Panc1 (cell line): Measurements from ENCODE around the gene CX3CL1. TPM values are rescaled to one million over a fixed set of nuclear protein-coding genes. Genes with fewer than 3 reads are reported as not detected.

Experiments used
- ATAC-seq: fragments of 200-7000 bp; cut with Tn5 transposase; 2 replicates; pipeline ENCODE4 v1.9.1; 2020; ENCODE audit warnings: mild to moderate bottlenecking, moderate library complexity
- BruUV-seq: library from RNA; stranded (reverse); fragments of 400-500 nt; replicated peaks from 2 replicates; lab custom pipeline; 2021; lab: Mats Ljungman, UMichigan
- CTCF ChIA-PET: fragments of 300-600 bp; sonication (Branson Sonifier 250); formaldehyde crosslinking; loops from one replicate; lab custom pipeline; 2022; ENCODE audit warnings: antibody characterized with exemption; lab: Charles Lee
- POLR2A ChIA-PET: fragments of 300-600 bp; sonication (Branson Sonifier 250); formaldehyde crosslinking; loops from one replicate; lab custom pipeline; 2022; ENCODE audit warnings: antibody characterized with exemption; lab: Charles Lee
- DNase-seq: peaks from one replicate; pipeline ENCODE4 v3.0.0-alpha.2; 2010; ENCODE audit warnings: low read depth, low spot score
- H3K27ac ChIP-seq: 2 replicates; pipeline ENCODE4 v1.5.1; 2011; ENCODE audit warnings: mild to moderate bottlenecking, low read length, inconsistent platforms
- H3K27me3 ChIP-seq: fragments of 200-500 bp; sonication (Bioruptor generic); 2 replicates; pipeline ENCODE4 v1.6.0; 2014; ENCODE audit warnings: low read length, inconsistent platforms; ENCODE audit not compliant: control insufficient read depth, insufficient read depth
- H3K36me3 ChIP-seq: fragments of 200-500 bp; sonication (Bioruptor generic); 2 replicates; pipeline ENCODE4 v1.5.1; 2014; ENCODE audit warnings: inconsistent platforms, mild to moderate bottlenecking, low read length, moderate library complexity; ENCODE audit not compliant: control insufficient read depth, insufficient read depth
- H3K4me1 ChIP-seq: 2 replicates; pipeline ENCODE4 v1.5.1; 2011; ENCODE audit warnings: inconsistent platforms, mild to moderate bottlenecking, low read length, moderate library complexity; ENCODE audit not compliant: control insufficient read depth, insufficient read depth
- H3K4me3 ChIP-seq, 2 experiments: 2 replicates each; pipeline ENCODE4 v1.5.1; 2011 to 2012; ENCODE audit warnings: low read depth in 2 of 2, low read length in 2 of 2, mild to moderate bottlenecking in 2 of 2, inconsistent platforms in 1 of 2, moderate library complexity in 1 of 2
- H3K9me3 ChIP-seq: fragments of 200-500 bp; sonication (Bioruptor generic); 2 replicates; pipeline ENCODE4 v1.5.1; 2014; ENCODE audit warnings: low read depth, mild to moderate bottlenecking, inconsistent platforms, low read length, moderate library complexity; ENCODE audit not compliant: control insufficient read depth, insufficient read depth
- POLR2AphosphoS5 ChIP-seq: IDR thresholded peaks from 2 replicates; pipeline ENCODE4 v1.6.1; 2012; ENCODE audit warnings: mild to moderate bottlenecking, low read depth, low read length, moderate library complexity
- SIN3A ChIP-seq: IDR thresholded peaks from 2 replicates; pipeline ENCODE4 v1.6.1; 2012; ENCODE audit warnings: low read depth, mild to moderate bottlenecking, low read length, moderate library complexity, borderline replicate concordance; ENCODE audit not compliant: insufficient read depth
- TCF7L2 ChIP-seq: IDR thresholded peaks from 2 replicates; pipeline ENCODE4 v1.6.1; 2011; ENCODE audit warnings: mild to moderate bottlenecking, low read depth, low read length, inconsistent platforms
- in situ Hi-C: cut with HindIII; loops from 2 replicates; pipeline ENCODE4 v1.10.0; 2016; ENCODE audit warnings: low sequenced_read_pairs, low pct_unique_long_range_greater_than_20kb
- intact Hi-C: fragments of 100-400 bp; cut with micrococcal nuclease; formaldehyde crosslinking; loops from one replicate; pipeline ENCODE4 v1.10.0; 2022; ENCODE audit not compliant: unreplicated experiment
- total RNA-seq: library from RNA; stranded (reverse); gene quantifications from one replicate; pipeline ENCODE4 v1.2.1, GENCODE V29; 2021; ENCODE audit not compliant: unreplicated experiment
- TF ChIP-seq, protein P1 (sequence below): fragments of 450-650 bp; IDR thresholded peaks from 2 replicates; pipeline ENCODE4 v1.5.1; 2017; ENCODE audit warnings: mild to moderate bottlenecking
- TF ChIP-seq, protein P2 (sequence below), 2 experiments: IDR thresholded peaks; 2 replicates each; pipeline ENCODE4 v1.6.1; 2011 to 2012; ENCODE audit warnings: low read depth in 2 of 2, control low read depth in 1 of 2, low read length in 1 of 2, mild to moderate bottlenecking in 1 of 2, moderate library complexity in 1 of 2; ENCODE audit not compliant: insufficient read depth in 1 of 2

CX3CL1 gene
- total RNA-seq, 1 experiment from 2014 or later = 21.8 TPM

- Histone ChIP-seq H3K9me3 (no peaks in the 10 kb centered on the region), H3K4me1 (no peaks in the 10 kb centered on the region), H3K4me3 (no peak overlapping the region), H3K27me3 (no peaks in the 10 kb centered on the region), H3K27ac (no peak overlapping the region), H3K36me3 (no peaks in the 10 kb centered on the region)
- in situ Hi-C loops = no loop called here
- CTCF ChIA-PET = no interaction called here
- TF ChIP-seq, protein P1, sequence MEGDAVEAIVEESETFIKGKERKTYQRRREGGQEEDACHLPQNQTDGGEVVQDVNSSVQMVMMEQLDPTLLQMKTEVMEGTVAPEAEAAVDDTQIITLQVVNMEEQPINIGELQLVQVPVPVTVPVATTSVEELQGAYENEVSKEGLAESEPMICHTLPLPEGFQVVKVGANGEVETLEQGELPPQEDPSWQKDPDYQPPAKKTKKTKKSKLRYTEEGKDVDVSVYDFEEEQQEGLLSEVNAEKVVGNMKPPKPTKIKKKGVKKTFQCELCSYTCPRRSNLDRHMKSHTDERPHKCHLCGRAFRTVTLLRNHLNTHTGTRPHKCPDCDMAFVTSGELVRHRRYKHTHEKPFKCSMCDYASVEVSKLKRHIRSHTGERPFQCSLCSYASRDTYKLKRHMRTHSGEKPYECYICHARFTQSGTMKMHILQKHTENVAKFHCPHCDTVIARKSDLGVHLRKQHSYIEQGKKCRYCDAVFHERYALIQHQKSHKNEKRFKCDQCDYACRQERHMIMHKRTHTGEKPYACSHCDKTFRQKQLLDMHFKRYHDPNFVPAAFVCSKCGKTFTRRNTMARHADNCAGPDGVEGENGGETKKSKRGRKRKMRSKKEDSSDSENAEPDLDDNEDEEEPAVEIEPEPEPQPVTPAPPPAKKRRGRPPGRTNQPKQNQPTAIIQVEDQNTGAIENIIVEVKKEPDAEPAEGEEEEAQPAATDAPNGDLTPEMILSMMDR = no peak
- TF ChIP-seq, protein P2, sequence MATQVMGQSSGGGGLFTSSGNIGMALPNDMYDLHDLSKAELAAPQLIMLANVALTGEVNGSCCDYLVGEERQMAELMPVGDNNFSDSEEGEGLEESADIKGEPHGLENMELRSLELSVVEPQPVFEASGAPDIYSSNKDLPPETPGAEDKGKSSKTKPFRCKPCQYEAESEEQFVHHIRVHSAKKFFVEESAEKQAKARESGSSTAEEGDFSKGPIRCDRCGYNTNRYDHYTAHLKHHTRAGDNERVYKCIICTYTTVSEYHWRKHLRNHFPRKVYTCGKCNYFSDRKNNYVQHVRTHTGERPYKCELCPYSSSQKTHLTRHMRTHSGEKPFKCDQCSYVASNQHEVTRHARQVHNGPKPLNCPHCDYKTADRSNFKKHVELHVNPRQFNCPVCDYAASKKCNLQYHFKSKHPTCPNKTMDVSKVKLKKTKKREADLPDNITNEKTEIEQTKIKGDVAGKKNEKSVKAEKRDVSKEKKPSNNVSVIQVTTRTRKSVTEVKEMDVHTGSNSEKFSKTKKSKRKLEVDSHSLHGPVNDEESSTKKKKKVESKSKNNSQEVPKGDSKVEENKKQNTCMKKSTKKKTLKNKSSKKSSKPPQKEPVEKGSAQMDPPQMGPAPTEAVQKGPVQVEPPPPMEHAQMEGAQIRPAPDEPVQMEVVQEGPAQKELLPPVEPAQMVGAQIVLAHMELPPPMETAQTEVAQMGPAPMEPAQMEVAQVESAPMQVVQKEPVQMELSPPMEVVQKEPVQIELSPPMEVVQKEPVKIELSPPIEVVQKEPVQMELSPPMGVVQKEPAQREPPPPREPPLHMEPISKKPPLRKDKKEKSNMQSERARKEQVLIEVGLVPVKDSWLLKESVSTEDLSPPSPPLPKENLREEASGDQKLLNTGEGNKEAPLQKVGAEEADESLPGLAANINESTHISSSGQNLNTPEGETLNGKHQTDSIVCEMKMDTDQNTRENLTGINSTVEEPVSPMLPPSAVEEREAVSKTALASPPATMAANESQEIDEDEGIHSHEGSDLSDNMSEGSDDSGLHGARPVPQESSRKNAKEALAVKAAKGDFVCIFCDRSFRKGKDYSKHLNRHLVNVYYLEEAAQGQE (IDR thresholded peaks at IDR 0.05; ENCODE audit: insufficient read depth in 1 of 2, low read depth in 2 of 2, low read length in 1 of 2) = no peak
- TF ChIP-seq POLR2AphosphoS5 (no peak), SIN3A (no peak), TCF7L2 (no peak)
- DNase-seq = no peak
- no peak for ATAC-seq
- intact Hi-C loops = no loop called here
- POLR2A ChIA-PET = no interaction called here
- BruUV-seq = no TSS peak
These were observed 14.2 kb upstream of the CX3CL1 start for GRCh38 chr16:57358086-57358420.

DNA sequence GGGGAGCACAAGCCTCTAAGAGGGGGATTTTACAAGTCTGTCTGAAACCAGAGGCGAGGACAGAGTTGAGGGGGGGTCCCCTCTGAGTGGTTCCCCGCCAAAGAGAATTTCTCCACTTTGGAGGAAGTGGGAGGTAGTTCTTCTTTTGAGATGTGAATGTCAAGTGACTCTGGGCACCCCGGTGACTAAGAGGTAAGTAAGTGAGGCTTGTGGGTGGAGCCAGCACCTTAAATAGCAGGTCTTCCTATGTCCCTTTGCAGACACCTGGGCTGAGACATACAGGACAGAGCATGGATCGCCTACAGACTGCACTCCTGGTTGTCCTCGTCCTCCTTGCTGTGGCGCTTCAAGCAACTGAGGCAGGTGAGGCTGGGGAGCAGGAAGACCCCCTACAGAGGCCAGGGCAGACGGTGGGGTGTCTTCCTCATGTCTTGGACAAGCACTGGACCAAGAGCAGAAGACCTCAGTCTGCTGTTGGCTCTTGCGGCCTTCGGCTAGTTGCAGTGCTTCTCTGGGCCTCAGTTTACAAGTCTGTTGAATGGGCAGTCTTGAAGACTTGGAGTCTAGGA lies 13.7 kb upstream of the CX3CL1 start, which contains the start of gene CCL22:
Gene CCL22 (plus strand): TSS at position 257 of the 569 bp plus-strand sequence. CDS start 34 bp downstream, at position 291.
- Histone ChIP-seq H3K27ac (no peak within 1 kb of the TSS), H3K9me3 (no peaks in the 10 kb centered on the region), H3K27me3 (no peaks in the 10 kb centered on the region), H3K4me3 (no peak within 1 kb of the TSS), H3K36me3 (no peaks in the 10 kb centered on the region), H3K4me1 (no peaks in the 10 kb centered on the region)
- ATAC-seq (no peak), DNase-seq (no peak)
- POLR2A ChIA-PET = no interaction called here
- CTCF ChIA-PET = no interaction called here
- no TSS peak for BruUV-seq
- intact Hi-C loops = no loop called here
- in situ Hi-C loops = no loop called here
- no peak for TF ChIP-seq SIN3A
- no peak for TF ChIP-seq TCF7L2
- no peak for TF ChIP-seq POLR2AphosphoS5

DNA sequence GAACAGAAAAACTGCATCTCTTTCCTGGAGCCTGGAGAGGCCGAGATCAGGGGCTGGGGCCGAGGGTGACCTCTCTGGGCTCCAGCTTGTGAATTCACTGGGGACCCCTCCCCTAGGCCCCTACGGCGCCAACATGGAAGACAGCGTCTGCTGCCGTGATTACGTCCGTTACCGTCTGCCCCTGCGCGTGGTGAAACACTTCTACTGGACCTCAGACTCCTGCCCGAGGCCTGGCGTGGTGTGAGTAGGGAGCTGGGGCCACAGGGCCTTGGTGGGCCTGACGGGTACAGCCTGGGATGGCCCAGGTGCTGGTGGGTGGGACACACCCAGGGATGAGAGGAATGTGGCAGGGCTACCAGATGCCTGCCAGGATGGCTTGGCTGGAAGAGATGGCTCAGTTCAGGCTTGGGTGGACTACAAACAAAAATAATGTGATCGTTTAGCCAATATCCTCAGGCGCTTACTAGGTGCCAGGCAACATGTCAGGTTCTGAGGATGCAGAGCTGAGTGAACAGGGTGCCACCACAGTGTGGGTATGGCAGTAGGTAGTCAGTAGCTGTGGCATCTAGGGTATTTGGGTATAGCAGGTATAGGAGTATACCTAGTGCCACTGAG lies 11.9 kb upstream of the CX3CL1 start:
- ATAC-seq (peak; percentile 42), DNase-seq (no peak)
- H3K36me3 ChIP-seq = no peaks in the 10 kb centered on the region
- in situ Hi-C loops = no loop called here
- intact Hi-C loops = no loop called here
- H3K4me1 ChIP-seq = no peaks in the 10 kb centered on the region
- no peaks in the 10 kb centered on the region for H3K27me3 ChIP-seq
- H3K4me3 ChIP-seq = no peak overlapping the region
- CTCF ChIA-PET = no interaction called here
- TF ChIP-seq TCF7L2 = no peak
- TF ChIP-seq, protein P1 = no peak
- TF ChIP-seq POLR2AphosphoS5 = no peak
- no peak for TF ChIP-seq SIN3A
- TF ChIP-seq, protein P2 (IDR thresholded peaks at IDR 0.05; ENCODE audit: insufficient read depth in 1 of 2, low read depth in 2 of 2, low read length in 1 of 2) = no peak
- POLR2A ChIA-PET = no interaction called here
- H3K27ac ChIP-seq = no peak overlapping the region
- H3K9me3 ChIP-seq = no peaks in the 10 kb centered on the region
- no TSS peak for BruUV-seq
